GM13977 (cell line): ENCODE measurements around the gene PLXNA4.

ENCODE experiments used
- DNase-seq: peaks from one replicate; pipeline ENCODE4 v3.0.0; 2012; ENCODE audit warnings: low spot score
- CTCF ChIP-seq: IDR thresholded peaks from 2 replicates; pipeline ENCODE4 v1.5.1; 2012; ENCODE audit warnings: mild to moderate bottlenecking, control low read depth; ENCODE audit not compliant: insufficient read depth; ENCODE audit errors: extremely low read depth, missing control alignments
- in situ Hi-C: fragments of 300-500 bp; cut with MboI; formaldehyde crosslinking; loops from one replicate; pipeline ENCODE4 v1.12.0; 2022; ENCODE audit warnings: low sequenced_read_pairs, low pct_unique_long_range_greater_than_20kb, mixed read lengths, inconsistent platforms; ENCODE audit not compliant: unreplicated experiment

PLXNA4 gene

GRCh38 chr7:132140341-132140740 lies 435.9 kb downstream of the PLXNA4 start:
- no peak for TF ChIP-seq CTCF
- DNase-seq = no peak
- in situ Hi-C loops = no loop called here

- in situ Hi-C loops = no loop called here
- DNase-seq = no peak
- TF ChIP-seq CTCF = no peak
Measured at GRCh38 chr7:132138817-132139216, 437.5 kb downstream of the PLXNA4 start.

GRCh38 chr7:132137681-132138080 lies 438.6 kb downstream of the PLXNA4 start:
- no peak for DNase-seq
- TF ChIP-seq CTCF = no peak
- in situ Hi-C loops = no loop called here

GRCh38 chr7:132135746-132136385 lies 440.4 kb downstream of the PLXNA4 start:
- no peak for TF ChIP-seq CTCF
- DNase-seq = no peak
- in situ Hi-C loops = no loop called here

- TF ChIP-seq CTCF = no peak
- no peak for DNase-seq
- in situ Hi-C loops = no loop called here
Measured at GRCh38 chr7:132134814-132135445, 441.3 kb downstream of the PLXNA4 start.

- in situ Hi-C loops = no loop called here
- TF ChIP-seq CTCF = no peak
- DNase-seq = no peak
Measured at GRCh38 chr7:132133501-132133900, 442.8 kb downstream of the PLXNA4 start.
